Right cardiac atrium (tissue), 5 donors: ENCODE data around the gene ASGR2. TPM values are rescaled to one million over a fixed set of nuclear protein-coding genes. Genes with fewer than 3 reads are reported as not detected.
"Not testable (repeated sequence)": the region's sequence is repeated elsewhere in the genome, so short reads cannot be mapped to it uniquely, and the experiment has no call there.

Experiments used
- ATAC-seq, 2 donors: fragments of 200-7000 bp; cut with Tn5 transposase; one replicate each; pipeline versions ENCODE4 v1.8.0 to v1.9.1; 2020; ENCODE audit warnings: moderate library complexity in 2 of 2, mild to moderate bottlenecking in 1 of 2
- DNase-seq, 3 donors: peaks; one replicate each; pipeline ENCODE4 v3.0.0-alpha.2; 2020
- H3K27ac ChIP-seq: one replicate; pipeline ENCODE4 v1.5.1; 2013; ENCODE audit warnings: mild to moderate bottlenecking, low read length, control low read depth, moderate library complexity
- H3K27me3 ChIP-seq: one replicate; pipeline ENCODE4 v1.6.1; 2013; ENCODE audit not compliant: control insufficient read depth, insufficient read depth
- H3K4me1 ChIP-seq: one replicate; pipeline ENCODE4 v1.6.1; 2013; ENCODE audit warnings: low read length; ENCODE audit not compliant: control insufficient read depth, insufficient read depth
- H3K4me3 ChIP-seq: one replicate; pipeline ENCODE4 v1.5.1; 2013; ENCODE audit warnings: low read length, control low read depth
- H3K9me3 ChIP-seq: one replicate; pipeline ENCODE4 v1.6.1; 2013; ENCODE audit warnings: low read length; ENCODE audit not compliant: control insufficient read depth
- WGBS: extraction: QIAGEN DNeasy Blood & Tissue Kit; methylation state at CpG from one replicate; pipeline ENCODE4 v1.1.7; 2013; 5-methylcytosine and 5-hydroxymethylcytosine counted together
- intact Hi-C, 4 donors: fragments of 100-400 bp; cut with DNase I; formaldehyde crosslinking; loops; one replicate each; pipeline versions ENCODE4 v1.11.0 to v1.14.0; 2022 to 2023
- polyA plus RNA-seq: library from polyadenylated mRNA; stranded (reverse); fragments of 200-250 nt; gene quantifications from one replicate; pipeline ENCODE4 v1.2.3, GENCODE V29; 2013
- total RNA-seq, 4 donors: library from RNA; stranded (reverse); fragmentation: NEBNext Ultra II Directional; extraction: Animal tissue kit (Norgen Biotek cat#: 25700); gene quantifications; one replicate each; pipeline ENCODE4 v1.2.1, GENCODE V29; 2021
- donor health status: healthy with polysubstance abuse.
- donor health status: DM: no; HTN: yes; CAD: no.
- donor health status: DM: no; HTN: no; CAD: no.
- donor health status: DM: no; HTN: yes; CAD: no; lungs with severe emphysema.
- donor health status: DM: yes; HTN: yes; CAD: no.

The ASGR2 gene
- total and polyA plus RNA-seq, 5 donors: 0.14 to 0.64 (median 0.25) TPM; not detected in 1

DNA sequence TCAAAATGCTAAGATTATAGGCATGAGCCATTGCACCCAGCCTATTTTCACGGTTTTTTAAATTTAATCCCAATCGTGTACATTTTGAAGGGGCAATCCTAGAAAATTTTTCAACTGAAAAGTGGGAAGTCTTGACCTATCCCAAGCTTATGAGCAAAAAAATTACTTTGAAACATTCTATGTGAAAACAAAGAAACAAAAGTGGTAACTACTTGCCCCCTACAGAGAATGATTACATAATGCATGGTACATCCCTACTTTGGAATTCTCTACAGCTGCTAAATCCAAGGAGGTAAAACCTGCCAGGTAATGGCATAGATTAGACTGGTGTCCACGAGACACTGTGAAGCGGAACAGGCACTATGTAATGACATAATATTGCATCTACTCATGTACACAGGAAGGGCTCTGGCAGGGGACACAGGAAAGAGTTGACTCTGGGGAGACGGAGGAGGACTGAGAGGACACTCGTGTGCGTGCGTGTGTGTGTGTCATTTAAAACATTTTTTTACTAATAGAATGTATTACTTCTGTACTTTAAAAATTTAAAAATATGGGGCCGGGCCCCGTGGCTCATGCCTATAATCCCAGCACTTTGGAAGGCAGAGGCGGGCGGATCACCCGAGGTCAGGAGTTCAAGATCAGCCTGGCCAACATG, 15.7 kb downstream of the ASGR2 start:
- Histone ChIP-seq H3K9me3 (no peaks in the 10 kb centered on the region), H3K4me3 (no peak overlapping the region), H3K4me1 (no peaks in the 10 kb centered on the region), H3K27me3 (no peaks in the 10 kb centered on the region), H3K27ac (no peak overlapping the region)
- DNase-seq: no peak
- intact Hi-C loops: no loop called here
- WGBS: 68% methylated on average over 13 of the region's 13 CpGs
- no peak for ATAC-seq

DNA sequence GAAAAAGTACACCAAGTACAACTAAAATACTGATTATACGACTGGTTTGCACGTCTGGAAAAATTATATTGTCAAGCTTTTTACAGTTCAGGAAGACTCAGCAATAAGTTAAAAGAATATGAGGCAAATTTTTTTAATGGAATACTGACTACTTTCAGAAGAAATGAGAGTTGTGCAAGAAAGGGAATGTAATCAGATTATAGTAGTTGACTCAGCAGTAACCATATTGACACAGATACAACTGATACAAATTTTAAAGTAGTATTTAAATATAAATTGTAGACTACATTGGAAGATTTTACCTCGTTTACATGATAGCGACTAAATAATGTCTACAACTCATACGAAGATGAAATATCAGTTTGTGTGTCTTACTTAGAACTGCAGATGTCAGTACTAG, 16.7 kb downstream of the ASGR2 start:
- Histone ChIP-seq H3K27ac (no peak overlapping the region), H3K27me3 (no peaks in the 10 kb centered on the region), H3K4me1 (no peaks in the 10 kb centered on the region), H3K9me3 (no peaks in the 10 kb centered on the region), H3K4me3 (no peak overlapping the region)
- WGBS: 80% methylated on average over 5 of the region's 5 CpGs
- intact Hi-C loops: no loop called here
- ATAC-seq: no peak
- DNase-seq: no peak

DNA sequence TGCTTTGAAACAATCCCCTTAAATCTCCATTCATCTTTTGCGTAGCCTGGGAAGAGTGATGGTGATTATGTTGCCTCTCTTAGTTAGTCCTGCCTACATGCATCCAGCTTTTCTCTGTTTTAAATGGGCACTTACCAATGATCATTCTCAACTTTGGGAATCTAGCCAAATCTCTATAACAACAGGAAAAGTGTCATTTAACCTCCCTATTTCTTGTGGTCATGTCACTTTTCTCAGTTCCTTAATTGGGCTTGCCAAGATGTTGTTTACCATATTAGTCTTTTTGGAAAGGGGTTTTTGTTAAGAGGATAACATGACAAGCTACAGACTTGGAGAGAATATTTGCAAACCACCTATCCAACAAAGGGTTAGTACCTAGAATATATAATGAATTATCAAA, 19.0 kb downstream of the ASGR2 start:
- intact Hi-C loops: no loop called here
- WGBS: 85% methylated on average over 1 of the region's 1 CpG

DNA sequence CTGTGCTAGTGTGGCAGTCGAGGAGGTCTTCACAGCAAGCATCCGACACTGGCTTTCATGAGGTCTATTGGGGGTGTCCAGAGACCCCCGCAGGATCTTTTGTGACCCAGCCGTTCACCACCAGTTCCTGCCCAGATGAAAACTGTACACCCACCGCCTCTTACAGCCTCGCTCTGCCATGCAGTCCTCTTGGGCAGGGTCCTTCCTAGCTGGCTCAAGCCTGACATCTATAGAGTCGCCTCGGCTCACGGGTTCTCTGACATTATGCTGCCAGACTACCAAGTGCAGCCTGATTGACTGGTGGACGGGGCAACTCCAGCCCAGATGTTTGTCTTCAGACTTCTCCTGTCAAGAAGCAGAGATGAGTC, 20.0 kb downstream of the ASGR2 start:
- Histone ChIP-seq H3K4me1 (no peaks in the 10 kb centered on the region), H3K27me3 (no peaks in the 10 kb centered on the region), H3K9me3 (no peaks in the 10 kb centered on the region), H3K27ac (no peak overlapping the region), H3K4me3 (no peak overlapping the region)
- DNase-seq (no peak), ATAC-seq (no peak)
- intact Hi-C loops: no loop called here
- 77% methylated on average over 10 of the region's 10 CpGs for WGBS

More for the DNA sequence above, 19.0 kb downstream of the ASGR2 start:
- Histone ChIP-seq H3K4me3 (no peak overlapping the region), H3K27ac (no peak overlapping the region), H3K27me3 (no peaks in the 10 kb centered on the region), H3K4me1 (no peaks in the 10 kb centered on the region), H3K9me3 (no peaks in the 10 kb centered on the region)
- ATAC-seq: no peak
- no peak for DNase-seq

DNA sequence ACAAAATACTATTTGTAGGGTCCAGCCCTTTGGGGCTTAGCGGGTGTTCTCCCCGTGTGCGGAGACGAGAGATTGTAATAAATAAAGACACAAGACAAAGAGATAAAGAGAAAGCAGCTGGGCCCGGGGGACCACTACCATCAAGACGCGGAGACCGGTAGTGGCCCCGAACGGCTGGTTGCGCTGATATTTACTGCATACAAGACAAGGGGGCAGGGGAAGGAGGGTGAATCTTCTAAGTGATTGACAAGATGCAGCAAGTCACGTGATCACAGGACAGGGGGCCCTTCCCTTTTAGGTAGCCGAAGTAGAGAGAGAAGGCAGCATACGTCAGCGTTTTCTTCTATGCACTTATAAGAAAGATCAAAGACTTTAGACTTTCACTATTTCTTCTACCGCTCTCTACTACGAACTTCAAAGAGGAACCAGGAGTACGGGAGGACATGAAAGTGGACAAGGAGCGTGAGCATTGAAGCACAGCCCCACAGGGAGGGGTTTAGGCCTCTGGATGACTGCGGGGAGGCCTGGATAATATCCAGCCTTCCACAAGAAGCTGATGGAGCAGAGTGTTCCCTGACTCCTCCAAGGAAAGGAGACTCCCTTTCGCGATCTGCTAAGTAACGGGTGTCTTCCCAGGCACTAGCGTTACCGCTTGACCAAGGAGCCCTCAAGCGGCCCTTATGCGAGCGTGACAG, 23.2 kb downstream of the ASGR2 start:
- DNase-seq, H3K27me3 ChIP-seq, H3K4me3 ChIP-seq, H3K4me1 ChIP-seq, H3K9me3 ChIP-seq, H3K27ac ChIP-seq, ATAC-seq, intact Hi-C loops: not testable (repeated sequence)
- whole genome bisulfite sequencing: 58% methylated on average over 25 of the region's 28 CpGs

DNA sequence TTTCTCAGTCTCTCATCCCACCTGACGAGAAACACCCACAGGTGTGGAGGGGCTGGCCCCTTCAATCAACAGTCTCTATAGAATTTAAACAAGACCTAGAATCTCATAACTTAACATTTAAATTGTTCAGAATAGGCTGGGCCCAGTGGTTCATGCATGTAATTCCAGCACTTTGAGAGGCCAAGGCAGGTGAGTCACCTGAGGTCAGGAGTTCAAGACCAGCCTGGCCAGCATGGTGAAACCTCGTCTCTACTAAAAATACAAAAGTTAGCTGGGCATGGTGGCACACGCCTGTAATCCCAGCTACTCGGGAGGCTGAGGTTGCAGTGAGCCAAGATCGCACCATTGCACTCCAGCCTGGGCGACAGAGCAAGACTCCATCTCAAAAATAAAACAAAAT, 25.1 kb downstream of the ASGR2 start:
- DNase-seq, H3K9me3 ChIP-seq, H3K27ac ChIP-seq, H3K4me1 ChIP-seq, H3K4me3 ChIP-seq, intact Hi-C loops, H3K27me3 ChIP-seq, ATAC-seq: not testable (repeated sequence)
- 89% methylated on average over 6 of the region's 6 CpGs for WGBS

DNA sequence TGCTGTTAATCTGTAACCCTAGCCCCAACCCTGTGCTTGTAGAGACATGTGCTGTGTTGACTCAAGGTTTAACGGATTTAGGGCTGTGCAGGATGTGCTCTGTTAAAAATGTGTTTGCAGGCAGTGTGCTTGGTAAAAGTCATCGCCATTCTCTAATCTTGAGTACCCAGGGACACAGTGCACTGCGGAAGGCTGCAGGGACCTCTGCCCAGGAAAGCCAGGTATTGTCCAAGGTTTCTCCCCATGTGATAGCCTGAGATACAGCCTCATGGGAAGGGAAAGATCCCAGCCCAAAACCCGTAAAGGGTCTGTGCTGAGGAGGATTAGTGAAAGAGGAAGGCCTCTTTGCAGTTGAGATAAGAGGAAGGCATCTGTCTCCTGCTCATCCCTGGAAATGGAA, 26.2 kb downstream of the ASGR2 start:
- DNase-seq, H3K27ac ChIP-seq, H3K27me3 ChIP-seq, H3K4me3 ChIP-seq, H3K4me1 ChIP-seq, ATAC-seq, H3K9me3 ChIP-seq, intact Hi-C loops: not testable (repeated sequence)
- WGBS: 60% methylated on average over 4 of the region's 4 CpGs

DNA sequence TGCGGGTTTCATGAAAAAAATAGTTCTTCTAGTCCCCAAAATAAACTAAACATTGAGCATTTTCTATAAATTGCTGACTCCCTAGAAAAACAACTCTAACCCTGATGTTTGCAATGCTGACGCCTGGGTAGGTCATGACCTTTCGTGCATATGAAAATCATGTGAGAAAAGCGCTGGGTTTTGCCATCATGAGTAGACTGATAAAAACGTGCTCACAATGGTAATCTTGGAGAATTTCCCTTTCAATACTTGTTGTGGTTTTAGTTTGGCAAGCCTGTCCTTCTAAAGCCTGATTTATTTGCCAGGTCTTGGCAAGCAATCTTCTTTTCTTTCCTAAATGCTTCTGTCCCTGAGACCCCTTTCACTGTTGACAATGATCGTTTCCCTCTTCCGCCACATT, 30.5 kb downstream of the ASGR2 start:
- 40% methylated on average over 7 of the region's 7 CpGs for WGBS
- DNase-seq (no peak), ATAC-seq (no peak)
- no peaks in the 10 kb centered on the region for H3K4me1 ChIP-seq
- intact Hi-C loops: no loop called here
- no peak overlapping the region for H3K4me3 ChIP-seq
- H3K9me3 ChIP-seq: no peaks in the 10 kb centered on the region
- no peaks in the 10 kb centered on the region for H3K27me3 ChIP-seq
- H3K27ac ChIP-seq: no peak overlapping the region

DNA sequence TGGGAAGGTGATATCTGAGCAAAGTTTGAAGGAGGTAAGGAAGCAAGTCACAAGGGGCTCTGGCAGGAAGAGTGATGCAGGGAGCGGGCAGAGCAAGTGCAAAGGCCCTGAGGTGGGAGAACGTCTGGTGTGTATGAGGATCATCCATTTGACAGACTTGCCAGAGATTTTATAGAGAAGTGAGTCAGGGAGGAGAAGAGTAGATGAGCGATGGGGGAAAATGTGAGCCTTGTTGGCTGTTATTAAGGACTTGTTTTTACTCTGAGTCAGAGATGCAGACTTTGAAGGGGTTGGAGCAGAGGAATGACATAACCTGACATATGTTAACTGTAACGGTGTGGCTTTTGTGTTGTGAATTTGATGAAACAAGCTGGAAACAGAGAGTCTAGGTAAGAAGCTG, 31.0 kb downstream of the ASGR2 start:
- WGBS: 79% methylated on average over 4 of the region's 4 CpGs
- ATAC-seq: no peak
- H3K4me3 ChIP-seq: no peak overlapping the region

DNA sequence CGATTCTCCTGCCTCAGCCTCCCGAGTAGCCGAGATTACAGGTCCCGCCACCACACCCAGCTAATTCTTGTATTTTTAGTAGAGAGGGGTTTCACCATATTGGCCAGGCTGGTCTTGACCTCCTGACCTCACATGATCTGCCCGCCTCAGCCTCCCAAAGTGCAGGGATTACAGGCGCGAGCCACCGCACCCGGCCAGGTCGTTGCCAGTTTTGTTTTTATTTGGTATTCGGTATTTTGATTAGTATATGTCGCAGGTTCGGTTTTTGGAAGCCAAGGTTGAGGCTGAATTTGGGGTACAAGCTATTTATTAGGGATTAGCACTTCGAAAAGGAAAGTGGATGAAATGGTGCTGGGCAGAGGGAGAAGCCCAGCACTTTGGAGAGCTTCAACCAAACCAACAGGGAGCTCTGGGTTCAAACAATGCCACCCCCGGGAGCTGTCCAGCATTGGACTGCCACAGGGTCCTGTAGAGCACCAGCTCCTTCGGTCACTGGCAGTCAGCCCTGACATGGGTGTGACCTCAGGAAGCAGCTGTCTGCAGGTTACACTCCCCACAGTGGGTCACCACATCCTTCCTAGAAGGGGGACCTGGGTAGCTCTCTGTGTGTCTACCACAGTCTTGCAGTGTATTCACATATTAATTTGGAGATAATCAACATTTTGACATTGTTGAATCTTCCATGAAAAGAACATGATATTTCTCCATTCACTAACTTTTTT, 33.1 kb downstream of the ASGR2 start:
- intact Hi-C loops: no loop called here
- H3K4me3 ChIP-seq: no peak overlapping the region
- DNase-seq: no peak
- H3K27me3 ChIP-seq: no peaks in the 10 kb centered on the region
- no peaks in the 10 kb centered on the region for H3K4me1 ChIP-seq
- 85% methylated on average over 16 of the region's 16 CpGs for WGBS
- no peak for ATAC-seq
- no peak overlapping the region for H3K27ac ChIP-seq
- no peaks in the 10 kb centered on the region for H3K9me3 ChIP-seq

More for the DNA sequence above, 31.0 kb downstream of the ASGR2 start:
- Histone ChIP-seq H3K9me3 (no peaks in the 10 kb centered on the region), H3K4me1 (no peaks in the 10 kb centered on the region), H3K27me3 (no peaks in the 10 kb centered on the region), H3K27ac (no peak overlapping the region)
- intact Hi-C loops: no loop called here
- no peak for DNase-seq

DNA sequence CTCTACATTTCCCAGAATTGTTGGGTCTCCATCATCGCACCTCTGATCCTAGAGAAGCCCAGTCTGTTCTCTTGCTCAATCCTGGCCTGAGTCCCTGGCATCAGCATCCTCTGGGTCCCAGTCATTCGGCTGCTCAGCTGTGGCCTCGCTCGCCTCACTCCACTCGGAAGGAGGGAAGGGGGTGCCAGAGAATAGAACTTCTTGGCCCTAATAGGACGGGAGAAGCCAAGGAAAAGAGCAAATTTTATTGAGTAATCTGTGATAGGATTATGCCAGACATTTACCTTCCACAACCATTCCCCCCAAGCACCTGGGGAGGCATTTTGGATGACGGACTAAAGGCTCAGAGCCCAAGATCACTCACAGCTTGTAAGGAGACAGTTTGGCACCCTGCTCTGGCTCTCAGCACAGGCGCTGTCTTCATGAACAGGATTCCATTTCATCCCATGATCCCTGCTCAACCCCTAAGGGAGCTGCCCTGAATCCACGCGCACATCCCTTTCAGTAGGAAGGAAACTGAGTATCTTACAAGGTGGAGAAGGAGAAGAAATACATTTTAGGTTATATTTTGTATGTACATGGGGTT, 34.1 kb downstream of the ASGR2 start:
- DNase-seq (peak; percentile 72 to 84 (median 74)), ATAC-seq (peak; percentile 87 to 90)
- Histone ChIP-seq H3K9me3 (no peaks in the 10 kb centered on the region), H3K4me1 (no peaks in the 10 kb centered on the region), H3K27me3 (no peaks in the 10 kb centered on the region), H3K27ac (no peak overlapping the region), H3K4me3 (no peak overlapping the region)
- WGBS: 52% methylated on average over 10 of the region's 10 CpGs
- intact Hi-C loops: no loop called here
